H54 (cell line): Measurements from ENCODE around the gene BCL2.

Experiments used
- DNase-seq: peaks from one replicate; pipeline ENCODE4 v3.0.0; 2011; ENCODE audit warnings: low spot score, mixed read lengths; ENCODE audit not compliant: insufficient read length
- FAIRE-seq: peaks from 3 replicates; lab custom pipeline; 2011; peaks lifted over from hg19 to GRCh38; lab: Jason Lieb, UNC
- POLR2A ChIP-seq: IDR thresholded peaks from 2 replicates; pipeline ENCODE4 v1.6.1; 2011; ENCODE audit warnings: low read depth, mild to moderate bottlenecking, low read length

The BCL2 gene

GRCh38 chr18:63168287-63168686 is 151.3 kb downstream of the BCL2 start:
- no peak for TF ChIP-seq POLR2A
- FAIRE-seq (no peak), DNase-seq (no peak)

GRCh38 chr18:63166142-63166541 is 153.4 kb downstream of the BCL2 start:
- DNase-seq (no peak), FAIRE-seq (no peak)
- no peak for TF ChIP-seq POLR2A

GRCh38 chr18:63164396-63164795 is 155.2 kb downstream of the BCL2 start:
- no peak for TF ChIP-seq POLR2A
- FAIRE-seq (no peak), DNase-seq (no peak)

GRCh38 chr18:63162271-63163014 is 157.1 kb downstream of the BCL2 start:
- no peak for TF ChIP-seq POLR2A
- no peak for DNase-seq
- FAIRE-seq: no peak

- DNase-seq: peak; percentile 64
- TF ChIP-seq POLR2A: no peak
- FAIRE-seq: peak; percentile 50
These were observed 157.8 kb downstream of the BCL2 start for GRCh38 chr18:63161761-63162195.

GRCh38 chr18:63161032-63161760 is 158.4 kb downstream of the BCL2 start:
- no peak for TF ChIP-seq POLR2A
- FAIRE-seq (no peak), DNase-seq (no peak)

GRCh38 chr18:63160172-63160995 is 159.2 kb downstream of the BCL2 start:
- TF ChIP-seq POLR2A: no peak
- DNase-seq (no peak), FAIRE-seq (no peak)

- DNase-seq (no peak), FAIRE-seq (no peak)
- TF ChIP-seq POLR2A: no peak
These were observed 160.0 kb downstream of the BCL2 start for GRCh38 chr18:63159590-63159989.

GRCh38 chr18:63158676-63159291 is 160.8 kb downstream of the BCL2 start:
- no peak for DNase-seq
- TF ChIP-seq POLR2A: no peak
- FAIRE-seq: no peak

GRCh38 chr18:63158012-63158631 is 161.4 kb downstream of the BCL2 start:
- no peak for TF ChIP-seq POLR2A
- DNase-seq (no peak), FAIRE-seq (no peak)

GRCh38 chr18:63157293-63158011 is 162.1 kb downstream of the BCL2 start:
- DNase-seq: no peak
- no peak for FAIRE-seq
- no peak for TF ChIP-seq POLR2A

- FAIRE-seq (no peak), DNase-seq (no peak)
- TF ChIP-seq POLR2A: no peak
These were observed 163.4 kb downstream of the BCL2 start for GRCh38 chr18:63155910-63156773.
